Endothelial cell of umbilical vein (primary cell): ENCODE data around the gene GIMAP8. TPM values are rescaled to one million over a fixed set of nuclear protein-coding genes. Genes with fewer than 3 reads are reported as not detected.

Experiments
- BruUV-seq: library from RNA; stranded (reverse); fragments of 400-500 nt; replicated peaks from 2 replicates; lab custom pipeline; 2021; lab: Mats Ljungman, UMichigan
- CTCF ChIA-PET: fragments of 300-600, 350-600 bp; sonication (Branson Sonifier 250); formaldehyde crosslinking; loops from one replicate; lab custom pipeline; 2021; ENCODE audit warnings: antibody characterized with exemption, inconsistent platforms; lab: Charles Lee
- POLR2A ChIA-PET: fragments of 300-600, 350-600 bp; sonication (Branson Sonifier 250); formaldehyde crosslinking; loops from one replicate; lab custom pipeline; 2021; ENCODE audit warnings: antibody characterized with exemption, inconsistent platforms; lab: Charles Lee
- DNase-seq: peaks from one replicate; pipeline ENCODE4 v3.0.0-alpha.2; 2011; ENCODE audit warnings: low read depth, low spot score
- FAIRE-seq: peaks from 2 replicates; lab custom pipeline; 2011; peaks lifted over from hg19 to GRCh38; lab: Jason Lieb, UNC
- H2AFZ ChIP-seq: 2 replicates; pipeline ENCODE4 v1.6.0; 2012; ENCODE audit warnings: low read depth, low read length, control low read depth, inconsistent platforms
- H3K27ac ChIP-seq: 2 replicates; pipeline ENCODE4 v1.5.1; 2011; ENCODE audit warnings: low read depth, mild to moderate bottlenecking, control low read depth, low read length, moderate library complexity; ENCODE audit not compliant: insufficient read depth
- H3K27me3 ChIP-seq, 2 experiments: 2 replicates each; pipeline versions ENCODE4 v1.6.0 to v1.6.1; 2011; ENCODE audit warnings: low read length in 2 of 2, mixed read lengths in 1 of 2; ENCODE audit not compliant: control insufficient read depth in 2 of 2, insufficient read depth in 2 of 2
- H3K36me3 ChIP-seq, 2 experiments: 2 replicates in 1 of 2; 3 replicates in 1 of 2; pipeline ENCODE4 v1.5.1; 2011; ENCODE audit warnings: low read length in 2 of 2, mild to moderate bottlenecking in 1 of 2, moderate library complexity in 1 of 2; ENCODE audit not compliant: control insufficient read depth in 2 of 2, insufficient read depth in 2 of 2; ENCODE audit errors: extremely low read depth in 1 of 2
- H3K4me1 ChIP-seq: 3 replicates; pipeline ENCODE4 v1.5.1; 2011; ENCODE audit warnings: mild to moderate bottlenecking, low read length; ENCODE audit not compliant: control insufficient read depth, insufficient read depth; ENCODE audit errors: extremely low read depth
- H3K4me2 ChIP-seq: 2 replicates; pipeline ENCODE4 v1.6.1; 2011; ENCODE audit warnings: low read length, control low read depth, mixed read lengths; ENCODE audit not compliant: insufficient read depth
- H3K4me3 ChIP-seq, 3 experiments: fragments of 200-600 bp in 1 of 3; sonication (generic), shearing (Covaris generic) in 1 of 3; replicated peaks in 1 of 3; 2 replicates each; pipeline ENCODE4 v1.5.1; 2011 to 2016; ENCODE audit warnings: control low read depth in 3 of 3, low read length in 3 of 3, mild to moderate bottlenecking in 2 of 3, inconsistent platforms in 1 of 3, low read depth in 1 of 3, moderate library complexity in 1 of 3; ENCODE audit not compliant: insufficient read depth in 1 of 3
- H3K79me2 ChIP-seq: 2 replicates; pipeline ENCODE4 v1.6.0; 2012; ENCODE audit warnings: low read length, inconsistent platforms; ENCODE audit not compliant: control insufficient read depth, insufficient read depth
- H3K9ac ChIP-seq: replicated peaks from 2 replicates; pipeline ENCODE3; 2011; ENCODE audit warnings: low read length, control low read depth; ENCODE audit not compliant: insufficient read depth; ENCODE audit errors: extremely low read depth
- H3K9me1 ChIP-seq: replicated peaks from 3 replicates; pipeline ENCODE4 v1.6.0; 2011; ENCODE audit warnings: mild to moderate bottlenecking, low read length; ENCODE audit not compliant: control insufficient read depth, insufficient read depth; ENCODE audit errors: extremely low read depth
- H3K9me3 ChIP-seq: replicated peaks from 2 replicates; pipeline ENCODE4 v1.5.1; 2012; ENCODE audit warnings: low read length, inconsistent platforms; ENCODE audit not compliant: control insufficient read depth, insufficient read depth
- H4K20me1 ChIP-seq: replicated peaks from 2 replicates; pipeline ENCODE3; 2011; ENCODE audit warnings: mild to moderate bottlenecking, low read length; ENCODE audit not compliant: control insufficient read depth, insufficient read depth; ENCODE audit errors: extremely low read depth
- CTCF ChIP-seq, 2 donors: IDR thresholded peaks; 1 replicate in 1 of 2; 2 replicates in 1 of 2; pipeline ENCODE4 v1.5.1; 2011; ENCODE audit warnings: low read length in 2 of 2, mild to moderate bottlenecking in 2 of 2, moderate library complexity in 2 of 2, control low read depth in 1 of 2, inconsistent platforms in 1 of 2, low read depth in 1 of 2; ENCODE audit not compliant: insufficient read depth in 1 of 2; ENCODE audit errors: extremely low read depth in 1 of 2
- EZH2 ChIP-seq: IDR thresholded peaks from 2 replicates; pipeline ENCODE4 v1.6.1; 2012; ENCODE audit warnings: borderline replicate concordance, low read depth, mild to moderate bottlenecking, moderate library complexity, low read length, inconsistent platforms; ENCODE audit not compliant: severe bottlenecking
- FOS ChIP-seq: IDR thresholded peaks from 2 replicates; pipeline ENCODE4 v1.6.1; 2011; ENCODE audit warnings: mild to moderate bottlenecking, low read length, moderate library complexity, borderline replicate concordance; ENCODE audit not compliant: insufficient read depth
- GATA2 ChIP-seq: IDR thresholded peaks from 2 replicates; pipeline ENCODE4 v1.7.0; 2011; ENCODE audit warnings: low read depth, mild to moderate bottlenecking, moderate library complexity, mixed read lengths, low read length; ENCODE audit not compliant: insufficient read length, insufficient read depth
- JUN ChIP-seq: IDR thresholded peaks from 2 replicates; pipeline ENCODE4 v1.6.1; 2011; ENCODE audit warnings: borderline replicate concordance, low read depth; ENCODE audit not compliant: insufficient read length, insufficient read depth
- MAX ChIP-seq: IDR thresholded peaks from 2 replicates; pipeline ENCODE4 v1.6.1; 2011; ENCODE audit not compliant: insufficient read depth, insufficient read length
- MYC ChIP-seq: IDR thresholded peaks from one replicate; pipeline ENCODE4 v1.6.1; 2011; ENCODE audit warnings: mild to moderate bottlenecking, low read depth, low read length
- POLR2A ChIP-seq: IDR thresholded peaks from 2 replicates; pipeline ENCODE4 v1.6.1; 2012; ENCODE audit warnings: low read depth, mild to moderate bottlenecking, control low read depth, low read length
- POLR2AphosphoS5 ChIP-seq: IDR thresholded peaks from 2 replicates; pipeline ENCODE4 v1.6.1; 2012; ENCODE audit warnings: low read depth, mild to moderate bottlenecking, control low read depth, low read length, moderate library complexity; ENCODE audit not compliant: insufficient read depth
- dilution Hi-C: fragments of 300-500 bp; cut with MboI; formaldehyde crosslinking; loops from one replicate; pipeline ENCODE4 v1.15.0; 2019; ENCODE audit warnings: low sequenced_read_pairs; ENCODE audit not compliant: extremely low pct_ligation_motif_present
- intact Hi-C: fragments of 100-400 bp; cut with micrococcal nuclease; formaldehyde crosslinking; loops from one replicate; pipeline ENCODE4 v1.10.0; 2022
- polyA plus RNA-seq, 4 experiments: library from polyadenylated mRNA; depleted of rRNA in 3 of 4; stranded (reverse) in 3 of 4; unstranded in 1 of 4; fragments of >200 nt; gene quantifications; 2 replicates each; pipeline versions ENCODE4 v1.2.1 to v1.2.3, GENCODE V29; 2011 to 2012; ENCODE audit warnings: missing spikeins in 1 of 4
- total RNA-seq: library from RNA; stranded (reverse); gene quantifications from 2 replicates; pipeline ENCODE4 v1.2.3, GENCODE V29; 2021

The GIMAP8 gene
- total and polyA plus RNA-seq, 2 donors (not counting 3 experiments of a cell fraction or from before 2014, with no cell fraction given), result 32.2 to 71.8 TPM

- DNase-seq, result no peak
- ChIA-PET CTCF (no interaction called here), POLR2A (no interaction called here)
- Histone ChIP-seq H3K79me2 (no peaks in the 10 kb centered on the region), H4K20me1 (no peaks in the 10 kb centered on the region), H3K27me3 (no peaks in the 10 kb centered on the region), H3K36me3 (no peaks in the 10 kb centered on the region), H3K4me2 (no peak overlapping the region), H3K4me3 (no peak overlapping the region), H3K9ac (no peak overlapping the region), H2AFZ (no peak overlapping the region), H3K27ac (no peak overlapping the region), H3K9me1 (no peaks in the 10 kb centered on the region), H3K9me3 (no peaks in the 10 kb centered on the region), H3K4me1 (no peaks in the 10 kb centered on the region)
- FAIRE-seq, result peak; percentile 62
- intact Hi-C loops, result no loop called here
- dilution Hi-C loops, result no loop called here
- TF ChIP-seq POLR2A, result no peak
- no TSS peak for BruUV-seq
Observed at GRCh38 chr7:150439967-150440366, 10.5 kb upstream of the GIMAP8 start.

GRCh38 chr7:150441524-150441923, 8.9 kb upstream of the GIMAP8 start:
- H3K27me3 ChIP-seq, result no peaks in the 10 kb centered on the region
- TF ChIP-seq POLR2A (no peak), MAX (no peak), FOS (no peak), MYC (no peak), CTCF (IDR thresholded peaks at IDR 0.05; ENCODE audit: extremely low read depth in 1 of 2, insufficient read depth in 1 of 2, low read depth in 1 of 2, low read length in 2 of 2) (no peak), GATA2 (no peak), JUN (no peak), POLR2AphosphoS5 (no peak), EZH2 (no peak)
- no peaks in the 10 kb centered on the region for H3K4me1 ChIP-seq
- POLR2A ChIA-PET, result no interaction called here
- dilution Hi-C loops, result no loop called here
- DNase-seq, result no peak
- no peak for FAIRE-seq
- no peak overlapping the region for H3K27ac ChIP-seq
- no peak overlapping the region for H3K4me3 ChIP-seq
- no peaks in the 10 kb centered on the region for H4K20me1 ChIP-seq
- no peak overlapping the region for H2AFZ ChIP-seq
- no peaks in the 10 kb centered on the region for H3K9me3 ChIP-seq
- H3K4me2 ChIP-seq, result no peak overlapping the region
- CTCF ChIA-PET, result no interaction called here
- no peaks in the 10 kb centered on the region for H3K36me3 ChIP-seq
- no peak overlapping the region for H3K9ac ChIP-seq
- H3K9me1 ChIP-seq, result no peaks in the 10 kb centered on the region
- H3K79me2 ChIP-seq, result no peaks in the 10 kb centered on the region
- no TSS peak for BruUV-seq
- intact Hi-C loops, result no loop called here
